Chondrocyte (in vitro differentiated cells): Measurements from ENCODE around the gene PFDN1. TPM values are rescaled to one million over a fixed set of nuclear protein-coding genes. Genes with fewer than 3 reads are reported as not detected.

Experiments
- DNase-seq: peaks from one replicate; pipeline ENCODE4 v3.0.0; 2021; ENCODE audit warnings: mixed read lengths, low spot score
- H3K27ac Mint-ChIP-seq: one replicate; pipeline ENCODE4 v1.8.0; 2021; ENCODE audit warnings: mild to moderate bottlenecking, moderate library complexity, mixed read lengths; ENCODE audit not compliant: unreplicated experiment
- H3K27me3 Mint-ChIP-seq: 2 replicates; pipeline ENCODE4 v1.8.0; 2021; ENCODE audit warnings: low read depth, mixed read lengths
- H3K36me3 Mint-ChIP-seq: 2 replicates; pipeline ENCODE4 v1.8.0; 2021; ENCODE audit warnings: low read depth, mixed read lengths
- H3K4me1 Mint-ChIP-seq: 2 replicates; pipeline ENCODE4 v1.8.0; 2021; ENCODE audit warnings: low read depth, mild to moderate bottlenecking, mixed read lengths
- H3K4me3 Mint-ChIP-seq: one replicate; pipeline ENCODE4 v1.8.0; 2021; ENCODE audit warnings: mild to moderate bottlenecking, moderate library complexity, mixed read lengths; ENCODE audit not compliant: unreplicated experiment
- H3K9me3 Mint-ChIP-seq: 2 replicates; pipeline ENCODE4 v1.8.0; 2021; ENCODE audit warnings: low read depth, mixed read lengths
- CTCF ChIP-seq: fragments of 200-600 bp; sonication (generic); IDR thresholded peaks from 2 replicates; pipeline ENCODE4 v1.5.0; 2021; ENCODE audit warnings: antibody characterized with exemption, mild to moderate bottlenecking, moderate library complexity
- total RNA-seq: library from RNA; stranded (reverse); gene quantifications from 3 replicates; pipeline ENCODE4 v1.2.1, GENCODE V29; 2021

PFDN1 gene
- total RNA-seq, 1 donor from 2014 or later = 44.5 TPM

- Mint-ChIP-seq H3K4me1 (peaks cover 40% of the 10 kb centered on the region), H3K27me3 (peaks cover 12% of the 10 kb centered on the region), H3K9me3 (peaks cover 4% of the 10 kb centered on the region), H3K4me3 (peak overlapping the region; percentile 24), H3K27ac (peak overlapping the region; percentile 87), H3K36me3 (peaks cover 4% of the 10 kb centered on the region)
- DNase-seq = no peak
- TF ChIP-seq CTCF = no peak
These were observed 81.1 kb downstream of the PFDN1 start for GRCh38 chr5:140221697-140222223.

GRCh38 chr5:140220698-140221064, 82.2 kb downstream of the PFDN1 start:
- H3K4me1 Mint-ChIP-seq = peaks cover 40% of the 10 kb centered on the region
- H3K36me3 Mint-ChIP-seq = peaks cover 4% of the 10 kb centered on the region
- no peak for TF ChIP-seq CTCF
- peaks cover 14% of the 10 kb centered on the region for H3K27me3 Mint-ChIP-seq
- DNase-seq = no peak
- H3K4me3 Mint-ChIP-seq = no peak overlapping the region
- H3K27ac Mint-ChIP-seq = peak overlapping the region; percentile 6
- peaks cover 4% of the 10 kb centered on the region for H3K9me3 Mint-ChIP-seq

GRCh38 chr5:140220032-140220697, 82.7 kb downstream of the PFDN1 start:
- Mint-ChIP-seq H3K4me1 (peaks cover 40% of the 10 kb centered on the region), H3K27me3 (peaks cover 16% of the 10 kb centered on the region), H3K9me3 (peaks cover 4% of the 10 kb centered on the region), H3K27ac (peak overlapping the region; percentile 6), H3K4me3 (no peak overlapping the region), H3K36me3 (peaks cover 4% of the 10 kb centered on the region)
- no peak for DNase-seq
- TF ChIP-seq CTCF = no peak

- Mint-ChIP-seq H3K4me3 (no peak overlapping the region), H3K4me1 (peaks cover 47% of the 10 kb centered on the region), H3K27me3 (peaks cover 16% of the 10 kb centered on the region), H3K9me3 (peaks cover 4% of the 10 kb centered on the region), H3K27ac (no peak overlapping the region), H3K36me3 (peaks cover 4% of the 10 kb centered on the region)
- TF ChIP-seq CTCF = no peak
- no peak for DNase-seq
These were observed 83.6 kb downstream of the PFDN1 start for GRCh38 chr5:140219068-140219991.

GRCh38 chr5:140217299-140218026, 85.4 kb downstream of the PFDN1 start:
- H3K27me3 Mint-ChIP-seq = peaks cover 16% of the 10 kb centered on the region
- H3K36me3 Mint-ChIP-seq = peaks cover 4% of the 10 kb centered on the region
- DNase-seq = no peak
- TF ChIP-seq CTCF = no peak
- H3K9me3 Mint-ChIP-seq = peaks cover 4% of the 10 kb centered on the region
- no peak overlapping the region for H3K27ac Mint-ChIP-seq
- H3K4me1 Mint-ChIP-seq = peaks cover 35% of the 10 kb centered on the region
- no peak overlapping the region for H3K4me3 Mint-ChIP-seq
